MM.1S (cell line): Measurements from ENCODE around the gene SLC7A1.

Experiments
- DNase-seq: peaks from one replicate; pipeline ENCODE4 v3.0.0-alpha.2; 2015
- H2AFZ ChIP-seq: fragments of 300-600 bp; sonication (generic); 2 replicates; pipeline ENCODE4 v1.6.0; 2016; ENCODE audit warnings: antibody characterized with exemption, low read length
- H3F3A ChIP-seq: fragments of 300-600 bp; sonication (generic); 2 replicates; pipeline ENCODE4 v1.6.1; 2016; ENCODE audit warnings: mild to moderate bottlenecking, antibody characterized with exemption, low read length, moderate library complexity, mixed read lengths; ENCODE audit not compliant: insufficient read depth
- H3K27ac ChIP-seq: fragments of 300-600 bp; sonication (generic); 2 replicates; pipeline ENCODE4 v1.5.1; 2016; ENCODE audit warnings: mild to moderate bottlenecking, low read length
- H3K27me3 ChIP-seq: fragments of 300-600 bp; sonication (generic); replicated peaks from 2 replicates; pipeline ENCODE4 v1.6.0; 2016; ENCODE audit warnings: low read length; ENCODE audit not compliant: insufficient read depth
- H3K36me3 ChIP-seq: fragments of 300-600 bp; sonication (generic); replicated peaks from 2 replicates; pipeline ENCODE4 v1.6.1; 2016; ENCODE audit warnings: mild to moderate bottlenecking, low read length, mixed read lengths; ENCODE audit not compliant: insufficient read depth
- H3K4me1 ChIP-seq: fragments of 300-600 bp; sonication (generic); 2 replicates; pipeline ENCODE4 v1.6.1; 2016; ENCODE audit warnings: low read length, mixed read lengths
- H3K4me2 ChIP-seq: fragments of 300-600 bp; sonication (generic); 2 replicates; pipeline ENCODE4 v1.6.0; 2016; ENCODE audit warnings: low read depth, low read length
- H3K4me3 ChIP-seq: fragments of 300-600 bp; sonication (generic); 2 replicates; pipeline ENCODE4 v1.5.1; 2016; ENCODE audit warnings: low read length, mixed read lengths
- H3K79me2 ChIP-seq: fragments of 300-600 bp; sonication (generic); 2 replicates; pipeline ENCODE4 v1.6.1; 2016; ENCODE audit warnings: mixed run types, low read length, mixed read lengths
- H3K9ac ChIP-seq: fragments of 300-600 bp; sonication (generic); 2 replicates; pipeline ENCODE4 v1.6.1; 2016; ENCODE audit warnings: low read length, mixed read lengths
- H3K9me2 ChIP-seq: fragments of 300-600 bp; sonication (generic); replicated peaks from 2 replicates; pipeline ENCODE4 v1.6.1; 2016; ENCODE audit warnings: mild to moderate bottlenecking, low read length, mixed read lengths; ENCODE audit not compliant: insufficient read depth
- H3K9me3 ChIP-seq: fragments of 300-600 bp; sonication (generic); replicated peaks from 2 replicates; pipeline ENCODE4 v1.6.1; 2016; ENCODE audit warnings: mild to moderate bottlenecking, low read length, mixed read lengths; ENCODE audit not compliant: insufficient read depth
- H4K20me1 ChIP-seq: fragments of 300-600 bp; sonication (generic); 2 replicates; pipeline ENCODE4 v1.6.1; 2016; ENCODE audit warnings: mild to moderate bottlenecking, low read length, moderate library complexity, mixed read lengths; ENCODE audit not compliant: insufficient read depth
- EZH2 ChIP-seq: fragments of 300-600 bp; sonication (generic); optimal IDR thresholded peaks from 2 replicates; pipeline ENCODE3; 2017; ENCODE audit warnings: low read depth, mild to moderate bottlenecking, antibody characterized with exemption, low read length, mixed read lengths
- EZH2phosphoT487 ChIP-seq: fragments of 300-600 bp; sonication (generic); IDR thresholded peaks from 2 replicates; pipeline ENCODE4 v1.6.1; 2018; ENCODE audit warnings: antibody characterized with exemption, low read length
- TF ChIP-seq, protein P1 (sequence below): fragments of 300-600 bp; sonication (generic); IDR thresholded peaks from 2 replicates; pipeline ENCODE4 v1.5.1; 2016; ENCODE audit warnings: antibody characterized with exemption, low read length, mixed read lengths

Gene SLC7A1

DNA sequence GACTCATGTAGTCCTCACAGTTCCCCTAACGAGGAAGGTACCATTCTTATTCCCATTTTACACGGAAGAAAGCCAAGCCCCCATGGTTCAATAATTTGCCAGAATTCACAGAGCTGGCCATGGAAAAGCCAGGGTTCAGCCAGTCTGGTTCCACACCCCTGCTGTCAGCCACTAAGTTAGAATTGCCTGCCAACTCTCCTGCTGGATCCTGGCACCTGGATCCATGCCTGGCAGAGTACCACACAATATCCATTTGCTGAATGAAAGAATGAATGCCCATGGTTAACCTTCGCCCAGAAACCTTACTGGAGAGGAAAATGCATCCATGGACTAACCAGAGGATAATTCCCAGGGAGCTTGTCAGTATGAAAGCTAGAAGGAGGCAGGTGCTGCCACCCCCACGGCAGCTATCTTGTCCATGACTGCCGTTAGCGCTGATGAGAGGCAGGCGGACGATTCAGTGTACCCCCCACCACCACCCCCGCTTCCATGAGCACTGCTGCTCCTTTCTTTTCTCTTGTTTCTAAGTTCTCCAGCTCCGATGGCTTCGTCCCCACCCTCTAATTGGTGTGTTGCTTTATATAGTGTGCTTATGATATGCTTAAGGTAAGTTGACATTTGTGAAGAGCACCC is 114.5 kb downstream of the SLC7A1 start:
- no peak overlapping the region for H3K9ac ChIP-seq
- H3K4me3 ChIP-seq = no peak overlapping the region
- H3K27me3 ChIP-seq = no peaks in the 10 kb centered on the region
- no peaks in the 10 kb centered on the region for H3K9me2 ChIP-seq
- no peaks in the 10 kb centered on the region for H3F3A ChIP-seq
- no peak for TF ChIP-seq EZH2
- TF ChIP-seq, protein P1, sequence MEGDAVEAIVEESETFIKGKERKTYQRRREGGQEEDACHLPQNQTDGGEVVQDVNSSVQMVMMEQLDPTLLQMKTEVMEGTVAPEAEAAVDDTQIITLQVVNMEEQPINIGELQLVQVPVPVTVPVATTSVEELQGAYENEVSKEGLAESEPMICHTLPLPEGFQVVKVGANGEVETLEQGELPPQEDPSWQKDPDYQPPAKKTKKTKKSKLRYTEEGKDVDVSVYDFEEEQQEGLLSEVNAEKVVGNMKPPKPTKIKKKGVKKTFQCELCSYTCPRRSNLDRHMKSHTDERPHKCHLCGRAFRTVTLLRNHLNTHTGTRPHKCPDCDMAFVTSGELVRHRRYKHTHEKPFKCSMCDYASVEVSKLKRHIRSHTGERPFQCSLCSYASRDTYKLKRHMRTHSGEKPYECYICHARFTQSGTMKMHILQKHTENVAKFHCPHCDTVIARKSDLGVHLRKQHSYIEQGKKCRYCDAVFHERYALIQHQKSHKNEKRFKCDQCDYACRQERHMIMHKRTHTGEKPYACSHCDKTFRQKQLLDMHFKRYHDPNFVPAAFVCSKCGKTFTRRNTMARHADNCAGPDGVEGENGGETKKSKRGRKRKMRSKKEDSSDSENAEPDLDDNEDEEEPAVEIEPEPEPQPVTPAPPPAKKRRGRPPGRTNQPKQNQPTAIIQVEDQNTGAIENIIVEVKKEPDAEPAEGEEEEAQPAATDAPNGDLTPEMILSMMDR = no peak
- no peaks in the 10 kb centered on the region for H3K4me1 ChIP-seq
- H3K4me2 ChIP-seq = no peak overlapping the region
- no peak overlapping the region for H3K27ac ChIP-seq
- no peak overlapping the region for H2AFZ ChIP-seq
- H3K79me2 ChIP-seq = no peaks in the 10 kb centered on the region
- DNase-seq = no peak
- no peaks in the 10 kb centered on the region for H3K9me3 ChIP-seq
- no peaks in the 10 kb centered on the region for H4K20me1 ChIP-seq
- H3K36me3 ChIP-seq = no peaks in the 10 kb centered on the region

DNA sequence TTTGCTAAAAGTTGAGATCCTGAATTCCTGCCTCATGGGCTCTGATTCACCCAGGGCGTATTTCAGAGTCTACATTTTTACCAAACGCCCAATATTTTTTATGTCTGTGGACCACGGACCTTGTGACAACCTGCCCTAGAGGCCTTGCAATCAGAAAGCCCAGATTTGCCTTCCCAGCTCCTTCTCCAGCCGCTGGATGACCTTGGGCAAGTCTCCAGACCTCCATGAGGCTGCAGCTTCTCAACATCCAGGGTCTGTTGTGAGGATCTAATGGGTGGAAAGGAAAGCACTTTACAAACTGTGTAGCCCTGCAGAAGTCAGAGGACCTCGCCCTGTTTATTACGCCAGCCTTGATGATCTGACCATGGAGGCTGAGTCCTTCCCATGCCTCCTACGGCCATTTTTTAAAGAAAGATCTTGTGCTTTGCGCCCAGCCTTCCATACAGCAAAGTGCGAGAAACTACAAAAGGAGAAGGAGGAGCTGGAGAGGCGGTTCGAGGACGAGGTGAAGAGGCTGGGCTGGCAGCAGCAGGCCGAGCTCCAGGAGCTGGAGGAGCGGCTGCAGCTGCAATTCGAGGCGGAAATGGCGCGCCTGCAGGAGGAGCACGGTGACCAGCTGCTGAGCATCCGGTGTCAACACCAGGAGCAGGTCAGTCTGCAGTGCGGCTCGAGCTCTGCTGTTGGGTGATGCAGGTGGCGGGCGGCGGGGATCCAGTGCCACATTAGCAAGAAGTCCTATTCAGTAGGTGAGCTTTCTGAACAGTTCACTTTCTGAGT is 115.6 kb downstream of the SLC7A1 start:
- Histone ChIP-seq H4K20me1 (no peaks in the 10 kb centered on the region), H3F3A (no peaks in the 10 kb centered on the region), H3K9me3 (no peaks in the 10 kb centered on the region), H3K9me2 (no peaks in the 10 kb centered on the region), H3K27me3 (no peaks in the 10 kb centered on the region), H3K27ac (no peak overlapping the region), H3K4me1 (no peaks in the 10 kb centered on the region), H3K9ac (no peak overlapping the region), H3K36me3 (no peaks in the 10 kb centered on the region), H3K79me2 (no peaks in the 10 kb centered on the region), H3K4me3 (no peak overlapping the region), H3K4me2 (no peak overlapping the region), H2AFZ (no peak overlapping the region)
- TF ChIP-seq, protein P1 = no peak
- no peak for TF ChIP-seq EZH2phosphoT487
- TF ChIP-seq EZH2 = no peak
- no peak for DNase-seq

DNA sequence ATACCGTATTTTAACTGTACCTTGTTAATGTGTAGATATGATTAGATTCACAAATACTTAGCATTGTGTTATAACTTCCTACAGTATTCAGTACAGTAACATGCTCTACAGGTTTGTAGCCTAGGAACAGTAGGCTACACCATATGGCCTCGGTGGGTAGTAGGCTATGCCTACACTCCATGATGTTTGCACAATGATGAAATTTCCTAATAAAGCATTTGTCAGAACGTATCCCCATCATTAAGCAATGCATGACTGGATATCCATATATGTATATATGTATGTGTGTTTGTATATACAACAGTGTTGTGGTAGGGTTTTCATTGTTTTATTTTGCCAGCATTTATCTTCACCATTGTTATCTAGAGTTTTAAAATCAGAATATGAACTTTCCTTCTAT is 119.4 kb downstream of the SLC7A1 start:
- no peak for DNase-seq
- H3K27me3 ChIP-seq = no peaks in the 10 kb centered on the region
- no peaks in the 10 kb centered on the region for H3K36me3 ChIP-seq
- H3K27ac ChIP-seq = no peak overlapping the region
- no peak overlapping the region for H3K9ac ChIP-seq
- no peaks in the 10 kb centered on the region for H3K79me2 ChIP-seq
- H3K4me1 ChIP-seq = no peaks in the 10 kb centered on the region
- TF ChIP-seq, protein P1 = no peak
- TF ChIP-seq EZH2 (no peak), EZH2phosphoT487 (no peak)
- no peaks in the 10 kb centered on the region for H3K9me3 ChIP-seq
- no peak overlapping the region for H3K4me2 ChIP-seq
- no peaks in the 10 kb centered on the region for H3K9me2 ChIP-seq
- no peak overlapping the region for H2AFZ ChIP-seq
- H3K4me3 ChIP-seq = no peak overlapping the region
- no peaks in the 10 kb centered on the region for H3F3A ChIP-seq
- no peaks in the 10 kb centered on the region for H4K20me1 ChIP-seq
